Erythroblast (primary cell): Measurements from ENCODE around the gene PHYHD1.

ENCODE experiments used
- GATA1 ChIP-seq: IDR thresholded peaks from 2 replicates; pipeline ENCODE4 v1.6.1; 2011; ENCODE audit warnings: low read depth, mild to moderate bottlenecking, control low read depth, low read length, moderate library complexity
- POLR2A ChIP-seq: IDR thresholded peaks from 2 replicates; pipeline ENCODE4 v1.6.1; 2011; ENCODE audit warnings: mild to moderate bottlenecking, low read length

GRCh38 chr9:128884164-128884563, 36.6 kb upstream of the PHYHD1 start:
- TF ChIP-seq POLR2A = no peak
- TF ChIP-seq GATA1 = no peak
